Lung (tissue), 12 donors: ENCODE measurements around the gene DCUN1D2. TPM values are rescaled to one million over a fixed set of nuclear protein-coding genes. Genes with fewer than 3 reads are reported as not detected.

Experiments
- ATAC-seq: fragments of 200-7000 bp; cut with Tn5 transposase; one replicate; pipeline ENCODE4 v1.9.1; 2020; ENCODE audit warnings: moderate number of reproducible peaks; ENCODE audit not compliant: insufficient read depth, low FRiP score
- DNase-seq, 3 donors: peaks; one replicate each; pipeline ENCODE4 v3.0.0-alpha.2; 2013 to 2017
- H3K27ac ChIP-seq, 2 donors: one replicate each; pipeline ENCODE4 v1.5.1; 2013; ENCODE audit warnings: mild to moderate bottlenecking in 2 of 2, moderate library complexity in 2 of 2, control low read depth in 1 of 2, inconsistent platforms in 1 of 2, low read depth in 1 of 2, low read length in 1 of 2
- H3K27me3 ChIP-seq, 3 donors: one replicate each; pipeline ENCODE4 v1.5.1; 2013; ENCODE audit warnings: low read length in 2 of 3; ENCODE audit not compliant: control insufficient read depth in 3 of 3, insufficient read depth in 3 of 3
- H3K36me3 ChIP-seq, 4 donors: one replicate each; pipeline ENCODE4 v1.5.1; 2013; ENCODE audit warnings: low read length in 4 of 4, mild to moderate bottlenecking in 1 of 4, moderate library complexity in 1 of 4; ENCODE audit not compliant: control insufficient read depth in 4 of 4, insufficient read depth in 4 of 4
- H3K4me1 ChIP-seq, 5 donors: one replicate each; pipeline ENCODE4 v1.5.1; 2013; ENCODE audit warnings: low read length in 5 of 5, mild to moderate bottlenecking in 2 of 5, moderate library complexity in 1 of 5; ENCODE audit not compliant: control insufficient read depth in 5 of 5, insufficient read depth in 5 of 5
- H3K4me3 ChIP-seq: one replicate; pipeline ENCODE4 v1.5.1; 2013; ENCODE audit warnings: mild to moderate bottlenecking, control low read depth, moderate library complexity
- H3K9ac ChIP-seq, 2 donors: one replicate each; pipeline ENCODE4 v1.5.1; 2013; ENCODE audit warnings: low read length in 2 of 2, control low read depth in 1 of 2; ENCODE audit not compliant: insufficient read depth in 1 of 2
- H3K9me3 ChIP-seq, 4 donors: one replicate each; pipeline ENCODE4 v1.5.1; 2013; ENCODE audit warnings: low read length in 3 of 4, mild to moderate bottlenecking in 1 of 4, moderate library complexity in 1 of 4; ENCODE audit not compliant: control insufficient read depth in 4 of 4, insufficient read depth in 3 of 4
- WGBS, 2 donors: extraction: QIAGEN DNeasy Blood & Tissue Kit; methylation state at CpG; one replicate each; pipeline ENCODE4 v1.1.7; 2013; 5-methylcytosine and 5-hydroxymethylcytosine counted together
- polyA plus RNA-seq, 2 donors: library from polyadenylated mRNA; stranded (reverse); fragments of 200-250 nt; gene quantifications; one replicate each; pipeline ENCODE4 v1.2.1, GENCODE V29; 2013
- total RNA-seq, 2 donors: library from RNA; depleted of rRNA in 1 of 2; stranded (reverse); fragments of >200 nt in 1 of 2; gene quantifications; one replicate each; pipeline ENCODE4 v1.2.1, GENCODE V29; 2014 to 2021
- TF ChIP-seq, protein P1 (sequence below): IDR thresholded peaks from 2 replicates; pipeline ENCODE4 v1.5.1; 2012; ENCODE audit warnings: mild to moderate bottlenecking; ENCODE audit errors: control extremely low read depth, extremely low read depth
- donor health status: control.
- donor health status: control.
- donor health status: Bipolar disorder and iron deficiency.
- donor health status: healthy.
- donor health status: DM: yes; HTN: yes; CAD: no.

The DCUN1D2 gene
- total and polyA plus RNA-seq, 4 donors = 6.9 to 21.1 (median 13.8) TPM

DNA sequence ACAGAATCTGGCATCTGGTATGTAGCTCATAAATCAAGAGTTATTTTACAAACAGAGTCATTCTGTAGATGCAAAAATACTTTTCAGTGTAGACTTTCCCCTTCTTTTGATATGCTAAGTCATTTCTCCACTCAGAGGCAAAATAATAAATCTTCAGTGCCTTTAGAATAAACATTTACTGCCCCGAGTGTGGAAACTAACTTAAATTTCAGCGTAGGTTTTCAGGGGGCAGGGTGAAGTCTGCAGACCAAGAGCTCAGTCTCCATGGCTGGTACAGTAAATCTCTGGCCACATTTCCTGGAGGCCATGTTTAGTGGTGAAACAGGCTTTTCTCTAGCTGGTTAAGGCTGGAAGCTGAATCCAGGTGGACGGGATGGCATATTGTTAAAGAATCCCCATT, 24.1 kb downstream of the DCUN1D2 start:
- ATAC-seq (no peak), DNase-seq (no peak)
- WGBS, 2 donors = 92 to 94% methylated on average over 3 of the region's 3 CpGs
- Histone ChIP-seq H3K4me1 (no peaks in the 10 kb centered on the region), H3K9me3 (no peaks in the 10 kb centered on the region), H3K36me3 (peaks cover 3 to 9% (median 4%) of the 10 kb centered on the region in 4 donors), H3K4me3 (no peak overlapping the region), H3K9ac (no peak overlapping the region), H3K27me3 (no peaks in the 10 kb centered on the region), H3K27ac (no peak overlapping the region)
- TF ChIP-seq, protein P1, sequence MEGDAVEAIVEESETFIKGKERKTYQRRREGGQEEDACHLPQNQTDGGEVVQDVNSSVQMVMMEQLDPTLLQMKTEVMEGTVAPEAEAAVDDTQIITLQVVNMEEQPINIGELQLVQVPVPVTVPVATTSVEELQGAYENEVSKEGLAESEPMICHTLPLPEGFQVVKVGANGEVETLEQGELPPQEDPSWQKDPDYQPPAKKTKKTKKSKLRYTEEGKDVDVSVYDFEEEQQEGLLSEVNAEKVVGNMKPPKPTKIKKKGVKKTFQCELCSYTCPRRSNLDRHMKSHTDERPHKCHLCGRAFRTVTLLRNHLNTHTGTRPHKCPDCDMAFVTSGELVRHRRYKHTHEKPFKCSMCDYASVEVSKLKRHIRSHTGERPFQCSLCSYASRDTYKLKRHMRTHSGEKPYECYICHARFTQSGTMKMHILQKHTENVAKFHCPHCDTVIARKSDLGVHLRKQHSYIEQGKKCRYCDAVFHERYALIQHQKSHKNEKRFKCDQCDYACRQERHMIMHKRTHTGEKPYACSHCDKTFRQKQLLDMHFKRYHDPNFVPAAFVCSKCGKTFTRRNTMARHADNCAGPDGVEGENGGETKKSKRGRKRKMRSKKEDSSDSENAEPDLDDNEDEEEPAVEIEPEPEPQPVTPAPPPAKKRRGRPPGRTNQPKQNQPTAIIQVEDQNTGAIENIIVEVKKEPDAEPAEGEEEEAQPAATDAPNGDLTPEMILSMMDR = no peak

DNA sequence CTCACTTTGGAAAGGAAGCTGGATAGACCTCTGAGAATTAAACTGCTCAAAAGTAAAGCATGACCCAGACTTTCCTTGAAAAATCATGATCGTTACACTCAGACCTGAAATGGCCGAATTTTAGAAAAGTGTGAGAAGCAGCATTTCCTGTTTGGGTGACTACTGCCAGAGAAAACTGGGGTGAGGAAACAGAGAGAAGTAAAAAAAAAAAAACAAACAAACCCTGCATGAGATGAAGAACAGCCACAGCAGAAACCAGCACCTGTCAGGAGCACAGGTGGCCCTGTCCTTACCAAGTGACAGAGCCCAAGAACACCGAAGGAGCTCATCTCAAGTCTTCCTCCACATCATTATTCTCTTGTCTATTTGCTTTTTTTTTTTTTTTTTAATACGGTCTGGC, 25.2 kb downstream of the DCUN1D2 start:
- DNase-seq (no peak), ATAC-seq (no peak)
- Histone ChIP-seq H3K27me3 (no peaks in the 10 kb centered on the region), H3K9ac (no peak overlapping the region), H3K4me1 (no peaks in the 10 kb centered on the region), H3K27ac (no peak overlapping the region), H3K9me3 (no peaks in the 10 kb centered on the region), H3K4me3 (no peak overlapping the region), H3K36me3 (peaks cover 7 to 14% (median 8%) of the 10 kb centered on the region in 4 donors)
- 69 to 75% methylated on average over 4 of the region's 4 CpGs for WGBS, 2 donors
- TF ChIP-seq, protein P1 = no peak

DNA sequence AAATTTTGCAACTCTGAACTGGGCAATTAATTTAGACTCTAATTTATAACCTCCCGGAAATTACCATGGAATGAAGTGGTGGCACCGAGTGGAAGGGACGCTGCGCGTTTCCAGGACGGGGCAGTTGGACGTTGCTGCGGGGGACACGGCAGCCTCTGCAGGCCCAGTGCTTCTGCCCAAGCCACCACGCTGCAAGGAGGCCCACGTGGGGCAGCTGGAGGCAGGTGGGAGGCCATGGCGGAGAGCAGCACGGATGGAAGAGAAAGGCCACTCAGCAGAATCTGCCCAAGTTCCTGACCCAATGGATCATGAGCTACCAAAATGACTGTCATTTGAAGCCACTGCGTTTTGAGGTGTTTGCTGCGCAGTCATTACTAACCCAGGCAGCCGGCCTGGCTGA, 26.0 kb downstream of the DCUN1D2 start:
- H3K9ac ChIP-seq = no peak overlapping the region
- no peak overlapping the region for H3K4me3 ChIP-seq
- TF ChIP-seq, protein P1 = no peak
- no peaks in the 10 kb centered on the region for H3K4me1 ChIP-seq
- H3K9me3 ChIP-seq = no peaks in the 10 kb centered on the region
- H3K36me3 ChIP-seq = peaks cover 8 to 21% (median 15%) of the 10 kb centered on the region in 4 donors
- ATAC-seq (no peak), DNase-seq (no peak)
- H3K27ac ChIP-seq = no peak overlapping the region
- 94 to 95% methylated on average over 16 of the region's 16 CpGs for WGBS, 2 donors
- H3K27me3 ChIP-seq = no peaks in the 10 kb centered on the region
